Vagina (tissue), 2 donors: ENCODE data around the gene KIAA1755.

Experiments
- CTCF ChIP-seq, 3 experiments: fragments of 450-650 bp in 2 of 3; fragments of 200-600 bp in 1 of 3; sonication (generic) in 1 of 3; IDR thresholded peaks; one replicate each; pipeline ENCODE4 v1.5.1; 2017 to 2019; ENCODE audit warnings: antibody characterized with exemption in 3 of 3, mild to moderate bottlenecking in 2 of 3, moderate library complexity in 2 of 3
- POLR2A ChIP-seq, 2 donors: fragments of 450-650 bp; IDR thresholded peaks; one replicate each; pipeline ENCODE4 v1.6.1; 2017; ENCODE audit warnings: antibody characterized with exemption in 2 of 2, mild to moderate bottlenecking in 2 of 2, moderate library complexity in 2 of 2

DNA sequence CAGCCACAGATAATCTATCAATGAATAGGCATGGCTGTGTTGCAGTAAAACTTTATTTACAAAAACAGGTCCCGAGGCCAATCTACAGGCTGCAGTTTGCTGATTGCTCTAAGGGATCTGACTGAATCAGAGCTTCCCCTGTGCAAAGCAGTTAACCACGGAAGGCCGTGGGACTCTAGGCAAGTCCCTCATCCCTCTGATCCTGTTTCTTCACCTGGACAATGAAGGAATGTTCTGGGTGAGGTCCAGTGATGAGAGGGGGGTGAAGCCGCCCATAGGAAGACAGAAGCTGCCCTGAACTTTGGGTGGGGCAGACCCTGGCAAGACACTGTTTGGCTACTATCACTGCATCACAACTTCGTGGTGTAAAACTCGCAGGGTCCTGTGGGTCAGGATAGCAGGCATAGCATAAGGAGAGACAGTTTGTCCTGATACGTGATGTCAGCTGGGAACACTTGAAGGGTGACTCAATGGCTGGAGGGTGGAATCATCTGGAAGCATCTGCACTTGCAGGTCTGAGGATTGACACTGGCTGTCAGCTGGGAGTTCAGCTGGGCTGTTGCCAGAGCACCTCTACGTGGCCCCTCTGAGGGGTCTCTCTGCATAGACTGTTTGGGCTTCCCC, 62.2 kb downstream of the KIAA1755 start:
- no peak for TF ChIP-seq CTCF (IDR thresholded peaks at IDR 0.05)
- no peak for TF ChIP-seq POLR2A (IDR thresholded peaks at IDR 0.05)
